Measurements from ENCODE around the gene NHLRC2.

DNA sequence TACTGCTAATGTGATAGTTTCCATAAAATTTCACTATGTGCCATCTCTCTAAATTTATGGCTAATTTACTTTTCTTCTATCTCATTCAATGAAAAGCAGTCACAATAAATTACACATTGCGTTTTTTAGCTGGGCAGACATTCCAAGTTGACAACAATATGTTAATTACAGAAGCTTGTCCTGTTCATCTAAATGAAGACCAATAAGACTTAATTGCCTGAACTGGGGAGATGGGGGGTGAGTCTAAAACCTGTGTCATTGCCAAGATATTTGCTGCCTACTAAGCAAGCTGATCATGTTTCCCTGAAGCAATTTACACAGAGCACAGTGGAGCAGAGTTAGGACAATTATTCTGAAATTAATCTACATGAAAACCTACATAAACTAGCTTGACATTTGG, 99.9 kb downstream of the NHLRC2 start:
- TF ChIP-seq, protein P1, sequence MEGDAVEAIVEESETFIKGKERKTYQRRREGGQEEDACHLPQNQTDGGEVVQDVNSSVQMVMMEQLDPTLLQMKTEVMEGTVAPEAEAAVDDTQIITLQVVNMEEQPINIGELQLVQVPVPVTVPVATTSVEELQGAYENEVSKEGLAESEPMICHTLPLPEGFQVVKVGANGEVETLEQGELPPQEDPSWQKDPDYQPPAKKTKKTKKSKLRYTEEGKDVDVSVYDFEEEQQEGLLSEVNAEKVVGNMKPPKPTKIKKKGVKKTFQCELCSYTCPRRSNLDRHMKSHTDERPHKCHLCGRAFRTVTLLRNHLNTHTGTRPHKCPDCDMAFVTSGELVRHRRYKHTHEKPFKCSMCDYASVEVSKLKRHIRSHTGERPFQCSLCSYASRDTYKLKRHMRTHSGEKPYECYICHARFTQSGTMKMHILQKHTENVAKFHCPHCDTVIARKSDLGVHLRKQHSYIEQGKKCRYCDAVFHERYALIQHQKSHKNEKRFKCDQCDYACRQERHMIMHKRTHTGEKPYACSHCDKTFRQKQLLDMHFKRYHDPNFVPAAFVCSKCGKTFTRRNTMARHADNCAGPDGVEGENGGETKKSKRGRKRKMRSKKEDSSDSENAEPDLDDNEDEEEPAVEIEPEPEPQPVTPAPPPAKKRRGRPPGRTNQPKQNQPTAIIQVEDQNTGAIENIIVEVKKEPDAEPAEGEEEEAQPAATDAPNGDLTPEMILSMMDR (IDR thresholded peaks at IDR 0.05) = no peak
- TF ChIP-seq POLR2AphosphoS5 (IDR thresholded peaks at IDR 0.05) (no peak), POLR2A (IDR thresholded peaks at IDR 0.05) (no peak), EP300 (IDR thresholded peaks at IDR 0.05) (no peak)

Measured in sigmoid colon (tissue), 4 donors.